Activated T-helper 17 cell treated with anti-CD3 and anti-CD28 coated beads, Interleukin-2, amount 50 U/mL, for 72 hours (primary cell): Measurements from ENCODE around the gene CLC. TPM values are rescaled to one million over a fixed set of nuclear protein-coding genes. Genes with fewer than 3 reads are reported as not detected.
"Not testable (repeated sequence)": the region's sequence is repeated elsewhere in the genome, so short reads cannot be mapped to it uniquely, and the experiment has no call there.

ENCODE experiments used
- ATAC-seq: fragments of 150-1000 bp; cut with Tn5 transposase; replicated peaks from 2 replicates; pipeline ENCODE4 v1.10.0; 2021; ENCODE audit warnings: mild to moderate bottlenecking, moderate library complexity
- H3K27ac Mint-ChIP-seq: one replicate; pipeline ENCODE4 v1.8.0; 2022; ENCODE audit warnings: mixed read lengths
- H3K27me3 Mint-ChIP-seq: one replicate; pipeline ENCODE4 v1.8.0; 2022; ENCODE audit warnings: mixed read lengths
- H3K36me3 Mint-ChIP-seq: one replicate; pipeline ENCODE4 v1.8.0; 2022; ENCODE audit warnings: low read depth, mild to moderate bottlenecking, mixed read lengths
- H3K4me1 Mint-ChIP-seq: one replicate; pipeline ENCODE4 v1.8.0; 2022; ENCODE audit warnings: mixed read lengths
- H3K4me3 Mint-ChIP-seq: one replicate; pipeline ENCODE4 v1.8.0; 2022; ENCODE audit warnings: mild to moderate bottlenecking, mixed read lengths
- H3K9me3 Mint-ChIP-seq: one replicate; pipeline ENCODE4 v1.8.0; 2022; ENCODE audit warnings: mixed read lengths
- total RNA-seq, 2 donors: library from RNA; stranded (reverse); gene quantifications; one replicate each; pipeline ENCODE4 v1.2.3, GENCODE V29; 2022

The CLC gene
- total RNA-seq, 2 donors from 2014 or later: not detected

DNA sequence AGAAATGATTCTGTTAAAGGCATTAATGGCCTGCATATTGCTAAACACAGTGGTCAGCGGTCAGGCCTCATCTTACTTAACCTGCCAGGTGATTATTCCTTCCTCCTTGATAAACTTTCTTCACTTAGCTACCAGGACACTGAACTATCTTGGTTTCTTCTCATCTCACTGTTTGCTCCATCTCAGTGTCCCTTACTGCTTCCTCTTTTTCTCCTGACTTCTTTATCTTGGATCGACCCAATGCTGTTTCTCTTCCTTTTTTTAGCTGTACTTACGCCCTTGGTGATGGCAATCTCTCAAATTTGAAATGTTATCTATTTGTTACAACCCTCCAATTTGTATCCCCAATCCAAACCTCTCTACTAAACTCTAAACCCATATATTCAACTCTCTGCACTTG lies 7.8 kb upstream of the CLC start:
- Mint-ChIP-seq H3K36me3 (no peaks in the 10 kb centered on the region), H3K9me3 (no peaks in the 10 kb centered on the region), H3K27ac (no peak overlapping the region), H3K4me1 (no peaks in the 10 kb centered on the region), H3K27me3 (peaks cover 23% of the 10 kb centered on the region), H3K4me3 (no peak overlapping the region)
- no peak for ATAC-seq

- H3K36me3 Mint-ChIP-seq: no peaks in the 10 kb centered on the region
- H3K27ac Mint-ChIP-seq: peak overlapping the region; percentile 40
- H3K27me3 Mint-ChIP-seq: peaks cover 11% of the 10 kb centered on the region
- H3K4me1 Mint-ChIP-seq: peaks cover 6% of the 10 kb centered on the region
- no peaks in the 10 kb centered on the region for H3K9me3 Mint-ChIP-seq
- peak overlapping the region; percentile 44 for H3K4me3 Mint-ChIP-seq
- peak; percentile 76 for ATAC-seq
Measured at GRCh38 chr19:39740395-39740794, 2.6 kb upstream of the CLC start.

DNA sequence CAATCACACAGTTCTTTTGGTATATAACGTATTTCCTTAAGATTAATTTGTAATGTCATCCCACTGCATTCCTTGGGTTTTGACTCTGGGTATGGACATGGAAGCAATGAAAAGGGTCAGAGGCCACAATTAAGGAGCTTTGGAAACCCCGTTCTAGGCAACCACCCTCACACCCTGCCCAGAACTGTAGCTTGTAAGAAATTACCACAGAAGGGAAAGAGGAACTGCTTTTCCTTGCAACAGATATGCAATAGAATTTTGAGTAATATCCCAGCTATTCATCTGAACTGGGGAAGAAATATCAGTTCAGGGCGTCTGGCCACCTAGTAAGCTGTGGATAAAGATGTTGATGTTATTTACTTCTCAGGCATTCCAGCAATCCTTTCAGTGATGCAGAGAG lies 985 bp upstream of the CLC start:
- H3K27me3 Mint-ChIP-seq: peaks cover 4% of the 10 kb centered on the region
- H3K4me3 Mint-ChIP-seq: no peak overlapping the region
- no peak for ATAC-seq
- no peaks in the 10 kb centered on the region for H3K9me3 Mint-ChIP-seq
- H3K27ac Mint-ChIP-seq: no peak overlapping the region
- no peaks in the 10 kb centered on the region for H3K36me3 Mint-ChIP-seq
- H3K4me1 Mint-ChIP-seq: peaks cover 6% of the 10 kb centered on the region

DNA sequence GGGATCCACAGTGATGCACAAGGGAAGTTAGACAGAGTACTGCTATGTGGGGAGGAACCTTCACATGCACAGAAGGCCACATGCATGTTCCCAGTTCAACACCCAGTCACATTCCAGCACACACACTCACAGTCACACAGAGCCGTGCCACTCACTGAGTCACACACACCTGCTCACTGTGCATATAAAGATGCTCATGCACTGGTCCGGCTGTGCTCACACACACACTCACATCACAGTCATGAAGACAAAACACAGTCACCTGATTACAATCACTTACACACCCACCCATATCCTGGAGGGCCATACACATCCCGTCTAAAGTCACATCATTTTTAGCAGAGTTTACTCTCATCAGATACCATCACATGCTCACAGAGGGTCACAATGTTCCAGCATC lies 478 bp downstream of the CLC start:
- Mint-ChIP-seq H3K27ac (no peak overlapping the region), H3K9me3 (no peaks in the 10 kb centered on the region), H3K4me3 (no peak overlapping the region), H3K27me3 (peaks cover 4% of the 10 kb centered on the region), H3K4me1 (peaks cover 6% of the 10 kb centered on the region), H3K36me3 (no peaks in the 10 kb centered on the region)
- peak; percentile 43 for ATAC-seq

DNA sequence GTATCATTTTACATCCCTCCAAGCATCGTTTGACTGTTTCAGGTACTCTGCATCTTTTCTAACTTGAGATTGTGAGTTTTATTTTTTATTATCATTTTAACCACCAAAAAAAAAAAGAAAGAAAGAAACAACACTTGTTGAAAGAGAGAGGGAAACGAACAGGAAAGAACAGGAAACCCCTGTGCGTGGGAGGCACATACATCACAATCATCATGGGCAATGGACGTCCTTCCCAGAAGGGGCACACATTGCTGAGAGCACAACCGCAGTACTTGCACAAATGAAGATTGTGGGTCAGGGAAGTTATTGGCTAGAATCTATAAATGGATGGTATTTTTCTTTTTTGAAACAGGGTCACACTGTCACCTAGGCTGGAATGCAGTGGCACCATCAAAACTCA lies 1.7 kb downstream of the CLC start:
- Mint-ChIP-seq H3K36me3 (no peaks in the 10 kb centered on the region), H3K4me1 (peaks cover 6% of the 10 kb centered on the region), H3K9me3 (no peaks in the 10 kb centered on the region), H3K27ac (peak overlapping the region; percentile 4), H3K27me3 (peaks cover 4% of the 10 kb centered on the region), H3K4me3 (no peak overlapping the region)
- ATAC-seq: peak; percentile 29

- H3K27me3 Mint-ChIP-seq: peaks cover 4% of the 10 kb centered on the region
- no peaks in the 10 kb centered on the region for H3K9me3 Mint-ChIP-seq
- peak; percentile 48 for ATAC-seq
- no peaks in the 10 kb centered on the region for H3K36me3 Mint-ChIP-seq
- peak overlapping the region; percentile 4 for H3K27ac Mint-ChIP-seq
- no peak overlapping the region for H3K4me3 Mint-ChIP-seq
- H3K4me1 Mint-ChIP-seq: peaks cover 6% of the 10 kb centered on the region
Measured at GRCh38 chr19:39735688-39736087, 2.1 kb downstream of the CLC start.

DNA sequence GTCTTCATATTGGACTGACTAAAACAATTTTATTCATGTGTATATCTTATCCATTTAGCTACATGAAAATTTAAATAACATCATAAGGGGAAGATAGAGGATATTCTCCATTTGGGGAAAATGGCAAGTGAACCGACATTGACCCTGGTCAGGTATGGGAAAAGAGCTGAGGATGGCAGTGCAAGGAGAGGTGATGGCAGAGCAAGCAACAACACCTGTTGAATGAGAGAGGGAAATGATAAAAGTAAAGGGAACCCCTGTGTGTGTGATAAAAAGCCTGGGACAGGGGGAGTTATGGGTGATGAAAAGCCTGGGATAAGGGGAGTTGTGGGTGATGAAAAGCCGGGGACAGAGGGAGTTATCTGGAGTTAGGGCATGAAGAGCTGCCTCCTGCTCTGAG lies 4.0 kb downstream of the CLC start:
- Mint-ChIP-seq H3K4me1 (peaks cover 6% of the 10 kb centered on the region), H3K27ac (no peak overlapping the region), H3K9me3 (no peaks in the 10 kb centered on the region), H3K36me3 (no peaks in the 10 kb centered on the region), H3K4me3 (no peak overlapping the region), H3K27me3 (peaks cover 14% of the 10 kb centered on the region)
- ATAC-seq: no peak

DNA sequence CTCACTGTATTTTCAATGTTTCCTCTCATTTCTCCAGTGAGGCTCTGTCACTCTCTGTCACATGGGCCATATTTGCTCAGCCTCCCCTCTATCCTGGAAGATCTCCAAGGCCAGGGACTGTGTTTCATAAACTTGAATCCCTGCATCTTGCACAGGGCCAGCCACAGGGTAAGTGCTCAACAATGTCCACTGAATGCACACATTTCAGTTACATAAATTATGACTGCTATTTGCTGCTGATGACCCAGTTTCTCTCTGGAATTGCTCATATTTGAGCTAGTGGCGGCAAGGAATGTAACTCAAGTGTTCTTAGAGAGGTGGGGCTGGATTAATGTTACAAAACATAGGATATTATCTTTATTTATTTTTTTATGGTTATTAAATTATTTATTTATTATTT lies 6.1 kb downstream of the CLC start:
- Mint-ChIP-seq H3K27me3 (peaks cover 18% of the 10 kb centered on the region), H3K9me3 (no peaks in the 10 kb centered on the region), H3K4me1 (no peaks in the 10 kb centered on the region), H3K36me3 (no peaks in the 10 kb centered on the region), H3K4me3 (no peak overlapping the region), H3K27ac (no peak overlapping the region)
- no peak for ATAC-seq

GRCh38 chr19:39729594-39729993 lies 8.2 kb downstream of the CLC start:
- peaks cover 20% of the 10 kb centered on the region for H3K27me3 Mint-ChIP-seq
- no peak overlapping the region for H3K27ac Mint-ChIP-seq
- H3K4me1 Mint-ChIP-seq: no peaks in the 10 kb centered on the region
- no peaks in the 10 kb centered on the region for H3K9me3 Mint-ChIP-seq
- no peak for ATAC-seq
- H3K36me3 Mint-ChIP-seq: no peaks in the 10 kb centered on the region
- no peak overlapping the region for H3K4me3 Mint-ChIP-seq

- H3K36me3 Mint-ChIP-seq: no peaks in the 10 kb centered on the region
- H3K9me3 Mint-ChIP-seq: no peaks in the 10 kb centered on the region
- no peaks in the 10 kb centered on the region for H3K4me1 Mint-ChIP-seq
- no peak overlapping the region for H3K27ac Mint-ChIP-seq
- H3K4me3 Mint-ChIP-seq: no peak overlapping the region
- no peak for ATAC-seq
- peaks cover 32% of the 10 kb centered on the region for H3K27me3 Mint-ChIP-seq
Measured at GRCh38 chr19:39728040-39728439, 9.8 kb downstream of the CLC start.

DNA sequence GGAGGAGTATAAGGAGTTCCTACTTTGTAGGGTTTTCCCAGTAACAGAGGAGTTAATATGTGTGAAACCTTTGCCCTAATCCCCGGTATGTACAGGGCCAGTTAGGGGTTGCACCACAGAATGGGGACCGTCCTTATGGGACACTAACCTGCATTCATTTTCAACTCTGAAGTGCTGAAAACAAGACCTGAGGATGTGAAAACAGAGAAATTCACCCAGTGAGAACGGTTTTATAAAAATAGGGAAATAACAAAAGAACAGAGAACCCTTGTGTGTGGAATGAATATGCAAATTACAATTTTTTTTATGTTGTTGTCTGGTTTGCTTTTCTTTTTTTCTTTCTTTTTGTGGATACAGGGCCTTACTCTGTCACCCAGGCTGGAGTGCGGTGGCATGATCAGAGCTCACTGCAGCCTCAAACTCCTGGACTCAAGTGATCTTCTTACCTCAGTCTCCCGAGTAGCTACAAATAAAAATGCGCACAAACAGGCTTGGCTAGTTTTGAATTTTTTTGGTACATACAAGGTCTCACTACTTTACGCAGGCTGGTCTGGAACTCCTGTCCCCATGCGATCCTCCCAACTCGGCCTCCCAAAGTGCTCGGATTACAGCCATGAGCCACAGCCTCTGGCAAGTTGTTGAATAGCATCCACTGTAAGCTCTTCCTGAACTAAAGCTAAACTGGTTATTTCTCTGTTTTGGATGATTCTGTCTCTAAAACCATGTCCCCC lies 10.6 kb downstream of the CLC start:
- Mint-ChIP-seq H3K36me3 (no peaks in the 10 kb centered on the region), H3K4me3 (no peak overlapping the region), H3K27me3 (peaks cover 38% of the 10 kb centered on the region), H3K27ac (no peak overlapping the region), H3K4me1 (no peaks in the 10 kb centered on the region), H3K9me3 (no peaks in the 10 kb centered on the region)
- no peak for ATAC-seq

GRCh38 chr19:39725995-39726394 lies 11.8 kb downstream of the CLC start:
- Mint-ChIP-seq H3K4me1 (no peaks in the 10 kb centered on the region), H3K27me3 (peaks cover 45% of the 10 kb centered on the region), H3K4me3 (no peak overlapping the region), H3K27ac (no peak overlapping the region), H3K36me3 (no peaks in the 10 kb centered on the region), H3K9me3 (no peaks in the 10 kb centered on the region)
- no peak for ATAC-seq

- H3K4me1 Mint-ChIP-seq, H3K27ac Mint-ChIP-seq, H3K9me3 Mint-ChIP-seq, ATAC-seq, H3K4me3 Mint-ChIP-seq, H3K36me3 Mint-ChIP-seq: not testable (repeated sequence)
- H3K27me3 Mint-ChIP-seq: peaks cover 50% of the 10 kb centered on the region
Measured at GRCh38 chr19:39720144-39720543, 17.7 kb downstream of the CLC start.

DNA sequence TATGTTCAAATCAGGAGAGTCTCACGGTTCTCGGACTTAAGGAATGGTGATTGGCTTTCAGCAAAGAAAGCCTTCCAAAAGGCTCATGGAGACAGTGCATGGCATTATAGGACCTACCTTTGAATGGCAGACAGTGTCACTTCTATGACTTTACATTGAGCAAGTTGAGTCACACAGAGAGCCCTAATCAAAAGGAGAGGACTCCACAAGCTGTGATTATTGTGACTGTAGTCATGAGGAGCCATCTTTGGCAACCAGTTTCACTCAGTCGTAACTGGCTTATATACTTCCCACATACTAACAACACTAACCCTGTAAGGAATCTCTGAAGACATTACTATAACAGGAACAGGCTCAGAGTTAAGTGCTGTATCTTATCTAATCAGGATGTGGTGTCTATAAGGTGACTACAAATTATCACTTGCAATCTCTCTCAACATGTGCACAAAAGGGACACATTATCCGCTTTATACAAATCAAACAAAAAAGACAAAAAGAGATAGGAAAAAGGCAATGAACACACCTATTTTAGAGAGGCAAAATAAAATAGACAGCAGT lies 27.4 kb downstream of the CLC start:
- H3K27ac Mint-ChIP-seq: no peak overlapping the region
- peak; percentile 63 for ATAC-seq
- no peaks in the 10 kb centered on the region for H3K9me3 Mint-ChIP-seq
- H3K4me3 Mint-ChIP-seq: no peak overlapping the region
- H3K27me3 Mint-ChIP-seq: peaks cover 3% of the 10 kb centered on the region
- H3K4me1 Mint-ChIP-seq: peaks cover 15% of the 10 kb centered on the region
- no peaks in the 10 kb centered on the region for H3K36me3 Mint-ChIP-seq

DNA sequence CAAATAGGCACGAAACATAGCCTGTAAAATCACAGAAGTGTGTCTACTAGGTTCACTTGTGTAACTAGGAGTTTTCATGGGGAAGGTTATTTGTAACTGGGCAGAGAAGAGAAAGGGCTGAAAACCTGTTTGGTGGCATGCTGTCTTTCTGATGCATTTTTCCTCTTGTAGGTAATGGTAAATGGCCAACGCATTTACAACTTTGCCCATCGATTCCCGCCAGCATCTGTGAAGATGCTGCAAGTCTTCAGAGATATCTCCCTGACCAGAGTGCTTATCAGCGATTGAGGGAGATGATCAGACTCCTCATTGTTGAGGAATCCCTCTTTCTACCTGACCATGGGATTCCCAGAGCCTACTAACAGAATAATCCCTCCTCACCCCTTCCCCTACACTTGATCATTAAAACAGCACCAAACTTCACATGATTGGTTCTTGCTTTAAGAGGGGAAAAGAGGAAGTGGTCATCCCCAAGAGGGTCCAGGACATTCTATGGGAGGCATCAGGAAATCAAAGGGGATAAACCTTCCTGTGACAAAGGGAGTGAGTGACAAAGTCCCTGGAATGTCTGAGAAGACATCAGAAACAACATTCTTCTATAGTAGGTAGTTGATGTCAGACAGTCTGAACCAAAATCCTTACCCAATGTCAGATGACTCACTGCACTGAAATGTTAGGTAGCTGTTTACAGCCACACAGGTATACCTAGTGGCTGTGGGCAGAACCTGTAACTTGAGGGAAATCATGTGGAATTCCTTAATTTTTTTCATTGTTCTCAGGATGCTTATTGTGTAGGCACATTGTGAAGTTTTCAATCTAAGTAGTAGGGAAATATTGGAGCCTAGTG lies 28.6 kb downstream of the CLC start:
- Mint-ChIP-seq H3K27me3 (no peaks in the 10 kb centered on the region), H3K4me1 (peaks cover 26% of the 10 kb centered on the region), H3K4me3 (no peak overlapping the region), H3K27ac (no peak overlapping the region), H3K36me3 (no peaks in the 10 kb centered on the region), H3K9me3 (no peaks in the 10 kb centered on the region)
- ATAC-seq: no peak
